ENCODE data around the gene RFX4. TPM values are rescaled to one million over a fixed set of nuclear protein-coding genes. Genes with fewer than 3 reads are reported as not detected.

Gene RFX4
- total and polyA plus RNA-seq, 2 of the 8 experiments (the other 6 are each of a cell fraction or from before 2014, with no cell fraction given): 0.06 TPM; not detected in 1

GRCh38 chr12:106632797-106633450, 50.1 kb downstream of the RFX4 start (continued):
- TF ChIP-seq USF2 (IDR thresholded peaks at IDR 0.05; ENCODE audit: low read length) (no peak), SP4 (IDR thresholded peaks at IDR 0.05; ENCODE audit: low read length) (no peak), CHD2 (IDR thresholded peaks at IDR 0.05; ENCODE audit: low read length) (no peak), SIX5 (IDR thresholded peaks at IDR 0.05; ENCODE audit: low read depth, low read length) (no peak)
- TF ChIP-seq, protein P1, sequence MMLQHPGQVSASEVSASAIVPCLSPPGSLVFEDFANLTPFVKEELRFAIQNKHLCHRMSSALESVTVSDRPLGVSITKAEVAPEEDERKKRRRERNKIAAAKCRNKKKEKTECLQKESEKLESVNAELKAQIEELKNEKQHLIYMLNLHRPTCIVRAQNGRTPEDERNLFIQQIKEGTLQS (IDR thresholded peaks at IDR 0.05; ENCODE audit: insufficient read depth, low read depth, low read length): no peak
- TF ChIP-seq, protein P2, sequence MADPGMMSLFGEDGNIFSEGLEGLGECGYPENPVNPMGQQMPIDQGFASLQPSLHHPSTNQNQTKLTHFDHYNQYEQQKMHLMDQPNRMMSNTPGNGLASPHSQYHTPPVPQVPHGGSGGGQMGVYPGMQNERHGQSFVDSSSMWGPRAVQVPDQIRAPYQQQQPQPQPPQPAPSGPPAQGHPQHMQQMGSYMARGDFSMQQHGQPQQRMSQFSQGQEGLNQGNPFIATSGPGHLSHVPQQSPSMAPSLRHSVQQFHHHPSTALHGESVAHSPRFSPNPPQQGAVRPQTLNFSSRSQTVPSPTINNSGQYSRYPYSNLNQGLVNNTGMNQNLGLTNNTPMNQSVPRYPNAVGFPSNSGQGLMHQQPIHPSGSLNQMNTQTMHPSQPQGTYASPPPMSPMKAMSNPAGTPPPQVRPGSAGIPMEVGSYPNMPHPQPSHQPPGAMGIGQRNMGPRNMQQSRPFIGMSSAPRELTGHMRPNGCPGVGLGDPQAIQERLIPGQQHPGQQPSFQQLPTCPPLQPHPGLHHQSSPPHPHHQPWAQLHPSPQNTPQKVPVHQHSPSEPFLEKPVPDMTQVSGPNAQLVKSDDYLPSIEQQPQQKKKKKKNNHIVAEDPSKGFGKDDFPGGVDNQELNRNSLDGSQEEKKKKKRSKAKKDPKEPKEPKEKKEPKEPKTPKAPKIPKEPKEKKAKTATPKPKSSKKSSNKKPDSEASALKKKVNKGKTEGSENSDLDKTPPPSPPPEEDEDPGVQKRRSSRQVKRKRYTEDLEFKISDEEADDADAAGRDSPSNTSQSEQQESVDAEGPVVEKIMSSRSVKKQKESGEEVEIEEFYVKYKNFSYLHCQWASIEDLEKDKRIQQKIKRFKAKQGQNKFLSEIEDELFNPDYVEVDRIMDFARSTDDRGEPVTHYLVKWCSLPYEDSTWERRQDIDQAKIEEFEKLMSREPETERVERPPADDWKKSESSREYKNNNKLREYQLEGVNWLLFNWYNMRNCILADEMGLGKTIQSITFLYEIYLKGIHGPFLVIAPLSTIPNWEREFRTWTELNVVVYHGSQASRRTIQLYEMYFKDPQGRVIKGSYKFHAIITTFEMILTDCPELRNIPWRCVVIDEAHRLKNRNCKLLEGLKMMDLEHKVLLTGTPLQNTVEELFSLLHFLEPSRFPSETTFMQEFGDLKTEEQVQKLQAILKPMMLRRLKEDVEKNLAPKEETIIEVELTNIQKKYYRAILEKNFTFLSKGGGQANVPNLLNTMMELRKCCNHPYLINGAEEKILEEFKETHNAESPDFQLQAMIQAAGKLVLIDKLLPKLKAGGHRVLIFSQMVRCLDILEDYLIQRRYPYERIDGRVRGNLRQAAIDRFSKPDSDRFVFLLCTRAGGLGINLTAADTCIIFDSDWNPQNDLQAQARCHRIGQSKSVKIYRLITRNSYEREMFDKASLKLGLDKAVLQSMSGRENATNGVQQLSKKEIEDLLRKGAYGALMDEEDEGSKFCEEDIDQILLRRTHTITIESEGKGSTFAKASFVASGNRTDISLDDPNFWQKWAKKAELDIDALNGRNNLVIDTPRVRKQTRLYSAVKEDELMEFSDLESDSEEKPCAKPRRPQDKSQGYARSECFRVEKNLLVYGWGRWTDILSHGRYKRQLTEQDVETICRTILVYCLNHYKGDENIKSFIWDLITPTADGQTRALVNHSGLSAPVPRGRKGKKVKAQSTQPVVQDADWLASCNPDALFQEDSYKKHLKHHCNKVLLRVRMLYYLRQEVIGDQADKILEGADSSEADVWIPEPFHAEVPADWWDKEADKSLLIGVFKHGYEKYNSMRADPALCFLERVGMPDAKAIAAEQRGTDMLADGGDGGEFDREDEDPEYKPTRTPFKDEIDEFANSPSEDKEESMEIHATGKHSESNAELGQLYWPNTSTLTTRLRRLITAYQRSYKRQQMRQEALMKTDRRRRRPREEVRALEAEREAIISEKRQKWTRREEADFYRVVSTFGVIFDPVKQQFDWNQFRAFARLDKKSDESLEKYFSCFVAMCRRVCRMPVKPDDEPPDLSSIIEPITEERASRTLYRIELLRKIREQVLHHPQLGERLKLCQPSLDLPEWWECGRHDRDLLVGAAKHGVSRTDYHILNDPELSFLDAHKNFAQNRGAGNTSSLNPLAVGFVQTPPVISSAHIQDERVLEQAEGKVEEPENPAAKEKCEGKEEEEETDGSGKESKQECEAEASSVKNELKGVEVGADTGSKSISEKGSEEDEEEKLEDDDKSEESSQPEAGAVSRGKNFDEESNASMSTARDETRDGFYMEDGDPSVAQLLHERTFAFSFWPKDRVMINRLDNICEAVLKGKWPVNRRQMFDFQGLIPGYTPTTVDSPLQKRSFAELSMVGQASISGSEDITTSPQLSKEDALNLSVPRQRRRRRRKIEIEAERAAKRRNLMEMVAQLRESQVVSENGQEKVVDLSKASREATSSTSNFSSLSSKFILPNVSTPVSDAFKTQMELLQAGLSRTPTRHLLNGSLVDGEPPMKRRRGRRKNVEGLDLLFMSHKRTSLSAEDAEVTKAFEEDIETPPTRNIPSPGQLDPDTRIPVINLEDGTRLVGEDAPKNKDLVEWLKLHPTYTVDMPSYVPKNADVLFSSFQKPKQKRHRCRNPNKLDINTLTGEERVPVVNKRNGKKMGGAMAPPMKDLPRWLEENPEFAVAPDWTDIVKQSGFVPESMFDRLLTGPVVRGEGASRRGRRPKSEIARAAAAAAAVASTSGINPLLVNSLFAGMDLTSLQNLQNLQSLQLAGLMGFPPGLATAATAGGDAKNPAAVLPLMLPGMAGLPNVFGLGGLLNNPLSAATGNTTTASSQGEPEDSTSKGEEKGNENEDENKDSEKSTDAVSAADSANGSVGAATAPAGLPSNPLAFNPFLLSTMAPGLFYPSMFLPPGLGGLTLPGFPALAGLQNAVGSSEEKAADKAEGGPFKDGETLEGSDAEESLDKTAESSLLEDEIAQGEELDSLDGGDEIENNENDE (IDR thresholded peaks at IDR 0.05; ENCODE audit: insufficient replicate concordance, low read length): no peak
- TF ChIP-seq, protein P3, sequence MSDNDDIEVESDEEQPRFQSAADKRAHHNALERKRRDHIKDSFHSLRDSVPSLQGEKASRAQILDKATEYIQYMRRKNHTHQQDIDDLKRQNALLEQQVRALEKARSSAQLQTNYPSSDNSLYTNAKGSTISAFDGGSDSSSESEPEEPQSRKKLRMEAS (IDR thresholded peaks at IDR 0.05): no peak
